SK-N-SH (cell line): Measurements from ENCODE around the gene SMIM20. TPM values are rescaled to one million over a fixed set of nuclear protein-coding genes. Genes with fewer than 3 reads are reported as not detected.
A peak's percentile ranks its signal among the peaks of the same experiment; 100 is the strongest.

Source experiments
- CTCF ChIA-PET: fragments of 300-600, 350-600 bp; formaldehyde crosslinking; extraction: SDS; loops from one replicate; lab custom pipeline; 2021; lab: Yijun Ruan, JAX
- POLR2A ChIA-PET: fragments of 350-600 bp; sonication (Branson Sonifier 250); formaldehyde crosslinking; extraction: SDS; loops from one replicate; lab custom pipeline; 2020; ENCODE audit warnings: antibody characterized with exemption, inconsistent platforms; lab: Yijun Ruan, JAX
- DNase-seq: peaks from one replicate; pipeline ENCODE4 v3.0.0; 2012
- H2AFZ ChIP-seq: fragments of 200-600 bp; sonication (generic); 2 replicates; pipeline ENCODE4 v1.8.1; 2016; ENCODE audit warnings: antibody characterized with exemption, mild to moderate bottlenecking, low read depth
- H3F3A ChIP-seq: fragments of 200-600 bp; sonication (generic); replicated peaks from 2 replicates; pipeline ENCODE3; 2016; ENCODE audit warnings: antibody characterized with exemption, mild to moderate bottlenecking; ENCODE audit not compliant: insufficient read depth
- H3K27ac ChIP-seq, 2 experiments: fragments of 200-500 bp in 1 of 2; fragments of 200-600 bp in 1 of 2; sonication (Bioruptor generic) in 1 of 2; sonication (generic), shearing (Covaris generic) in 1 of 2; 2 replicates each; pipeline versions ENCODE4 v1.5.1 to v1.6.1; 2014 to 2016; ENCODE audit warnings: low read depth in 2 of 2, inconsistent platforms in 1 of 2, low read length in 1 of 2, mild to moderate bottlenecking in 1 of 2, mixed read lengths in 1 of 2
- H3K27me3 ChIP-seq: fragments of 200-600 bp; sonication (generic), shearing (Covaris generic); 2 replicates; pipeline ENCODE4 v1.6.1; 2016; ENCODE audit warnings: mixed run types; ENCODE audit not compliant: insufficient read depth
- H3K36me3 ChIP-seq, 2 experiments: fragments of 200-500 bp in 1 of 2; fragments of 200-600 bp in 1 of 2; sonication (Bioruptor generic) in 1 of 2; sonication (generic) in 1 of 2; replicated peaks in 1 of 2; 2 replicates each; pipeline versions ENCODE3 to v1.5.1; 2014 to 2016; ENCODE audit warnings: low read length in 1 of 2, mild to moderate bottlenecking in 1 of 2; ENCODE audit not compliant: insufficient read depth in 2 of 2, control insufficient read depth in 1 of 2
- H3K4me1 ChIP-seq, 2 experiments: fragments of 200-500 bp in 1 of 2; fragments of 200-600 bp in 1 of 2; sonication (Bioruptor generic) in 1 of 2; sonication (generic), shearing (Covaris generic) in 1 of 2; 2 replicates each; pipeline versions ENCODE4 v1.5.1 to v1.6.1; 2014 to 2016; ENCODE audit warnings: low read depth in 1 of 2, low read length in 1 of 2, mixed run types in 1 of 2; ENCODE audit not compliant: insufficient read depth in 2 of 2, control insufficient read depth in 1 of 2
- H3K4me2 ChIP-seq: fragments of 200-600 bp; sonication (generic), shearing (Covaris generic); 2 replicates; pipeline ENCODE4 v1.6.1; 2017; ENCODE audit warnings: mixed run types
- H3K4me3 ChIP-seq, 2 experiments: fragments of 200-500 bp in 1 of 2; fragments of 200-600 bp in 1 of 2; sonication (Bioruptor generic) in 1 of 2; sonication (generic), shearing (Covaris generic) in 1 of 2; 2 replicates each; pipeline versions ENCODE4 v1.5.1 to v1.8.1; 2014 to 2016; ENCODE audit warnings: low read depth in 2 of 2, inconsistent platforms in 1 of 2, low read length in 1 of 2, mild to moderate bottlenecking in 1 of 2, mixed read lengths in 1 of 2, moderate library complexity in 1 of 2
- H3K79me2 ChIP-seq: fragments of 200-600 bp; sonication (generic); 2 replicates; pipeline ENCODE4 v1.8.1; 2017; ENCODE audit warnings: mild to moderate bottlenecking; ENCODE audit not compliant: insufficient read depth
- H3K9ac ChIP-seq: fragments of 200-600 bp; sonication (generic); 2 replicates; pipeline ENCODE4 v1.6.1; 2017; ENCODE audit warnings: mixed run types
- H3K9me2 ChIP-seq: fragments of 200-600 bp; sonication (generic); 2 replicates; pipeline ENCODE4 v1.6.1; 2017; ENCODE audit warnings: mixed run types
- H3K9me3 ChIP-seq: fragments of 200-600 bp; sonication (generic); 2 replicates; pipeline ENCODE4 v1.6.1; 2017; ENCODE audit warnings: mixed run types, mild to moderate bottlenecking, moderate library complexity
- H4K20me1 ChIP-seq: fragments of 200-600 bp; sonication (generic); 2 replicates; pipeline ENCODE4 v1.6.1; 2017; ENCODE audit warnings: mild to moderate bottlenecking, mixed run types; ENCODE audit not compliant: insufficient read depth
- NFIC ChIP-seq: IDR thresholded peaks from 2 replicates; pipeline ENCODE4 v1.4.0; 2012; ENCODE audit warnings: borderline replicate concordance
- RAD21 ChIP-seq: IDR thresholded peaks from 2 replicates; pipeline ENCODE4 v1.6.1; 2012; ENCODE audit warnings: mild to moderate bottlenecking, low read length
- RCOR1 ChIP-seq: fragments of 150-350 bp; IDR thresholded peaks from 2 replicates; pipeline ENCODE4 v1.6.1; 2017; ENCODE audit warnings: antibody characterized with exemption, low read length
- SIN3A ChIP-seq: IDR thresholded peaks from 2 replicates; pipeline ENCODE4 v1.6.1; 2012; ENCODE audit warnings: low read depth, mild to moderate bottlenecking, low read length, moderate library complexity, borderline replicate concordance
- SMC3 ChIP-seq: IDR thresholded peaks from 2 replicates; pipeline ENCODE4 v1.6.1; 2012; ENCODE audit warnings: low read depth, low read length, improper control_type of control experiment
- WGBS: methylation state at CpG from one replicate; pipeline ENCODE4 v1.1.6; 2017; ENCODE audit warnings: low lambda C conversion rate; 5-methylcytosine and 5-hydroxymethylcytosine counted together
- polyA plus RNA-seq, 3 experiments: library from polyadenylated mRNA; depleted of rRNA; stranded (reverse); fragments of >200 nt; gene quantifications; 2 replicates each; pipeline ENCODE4 v1.2.3, GENCODE V29; 2012
- TF ChIP-seq, protein P1 (sequence below): IDR thresholded peaks from 2 replicates; pipeline ENCODE4 v1.4.0; 2012; ENCODE audit warnings: low read depth, borderline replicate concordance
- TF ChIP-seq, protein P2 (sequence below): fragments of 200-600 bp; sonication (generic); IDR thresholded peaks from 2 replicates; pipeline ENCODE4 v1.6.1; 2017; ENCODE audit warnings: antibody characterized with exemption, mild to moderate bottlenecking, moderate library complexity

SMIM20 gene
- polyA plus RNA-seq, 1 of the 3 experiments (the other 2 are of a cell fraction): 39.4 TPM

DNA sequence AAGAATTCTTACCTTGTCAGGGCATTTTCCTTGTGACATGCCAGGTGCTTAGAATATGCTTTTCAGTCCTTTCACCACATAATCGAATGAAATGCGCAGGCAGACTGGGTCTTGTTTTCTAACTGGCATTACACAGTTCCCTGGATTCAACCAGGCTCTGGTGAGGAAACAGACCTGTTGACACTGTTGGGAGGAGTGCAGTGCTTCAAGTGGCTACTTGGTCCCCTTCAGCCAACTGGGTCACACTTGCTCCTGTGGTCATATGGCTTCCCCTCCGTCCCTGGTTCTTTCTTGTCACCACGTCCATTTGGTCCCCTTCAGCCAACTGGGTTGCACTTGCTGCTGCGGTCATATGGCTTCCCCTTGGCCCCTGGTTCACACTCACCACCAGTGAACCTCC is 9.7 kb downstream of the SMIM20 start (continued):
- TF ChIP-seq, protein P1, sequence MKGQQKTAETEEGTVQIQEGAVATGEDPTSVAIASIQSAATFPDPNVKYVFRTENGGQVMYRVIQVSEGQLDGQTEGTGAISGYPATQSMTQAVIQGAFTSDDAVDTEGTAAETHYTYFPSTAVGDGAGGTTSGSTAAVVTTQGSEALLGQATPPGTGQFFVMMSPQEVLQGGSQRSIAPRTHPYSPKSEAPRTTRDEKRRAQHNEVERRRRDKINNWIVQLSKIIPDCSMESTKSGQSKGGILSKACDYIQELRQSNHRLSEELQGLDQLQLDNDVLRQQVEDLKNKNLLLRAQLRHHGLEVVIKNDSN: no peak

DNA sequence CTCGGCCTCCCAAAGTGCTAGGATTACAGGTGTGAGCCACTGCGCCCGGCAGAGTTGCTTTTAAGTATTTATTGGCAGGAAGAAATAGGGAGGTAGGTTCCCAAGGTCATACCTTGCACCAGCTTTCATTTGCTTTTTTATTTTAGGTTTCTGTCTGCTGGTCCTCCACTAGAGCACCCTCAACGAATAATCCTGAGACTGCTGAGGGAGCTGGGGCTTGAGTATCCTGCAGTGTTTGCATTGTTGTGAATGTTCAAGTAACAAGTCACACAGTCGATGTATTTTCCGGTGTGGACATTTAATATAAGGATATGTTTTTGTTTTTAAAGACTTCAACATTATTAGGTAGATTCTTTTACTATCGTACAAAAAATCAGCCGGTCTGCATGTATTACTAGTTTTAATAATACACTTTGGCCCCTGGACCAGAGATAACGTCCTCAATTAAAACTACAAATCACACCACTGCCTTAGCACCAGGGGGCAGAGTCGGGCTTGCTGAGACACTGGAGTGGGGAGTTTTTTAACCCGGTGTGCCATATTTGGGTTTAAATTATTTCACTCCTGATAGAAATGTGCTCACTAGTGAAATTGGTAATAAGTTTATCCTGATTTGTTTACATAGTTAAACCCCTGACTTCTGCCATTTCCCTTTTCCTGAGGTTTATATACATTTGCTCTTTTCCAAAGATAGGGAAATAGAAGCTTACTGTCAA is 11.6 kb downstream of the SMIM20 start:
- H3K9me3 ChIP-seq: no peaks in the 10 kb centered on the region
- WGBS: 78% methylated on average over 11 of the region's 11 CpGs
- no peaks in the 10 kb centered on the region for H4K20me1 ChIP-seq
- no peaks in the 10 kb centered on the region for H3F3A ChIP-seq
- DNase-seq: peak; percentile 64
- no peak overlapping the region for H3K4me2 ChIP-seq
- no peaks in the 10 kb centered on the region for H3K9me2 ChIP-seq
- H3K79me2 ChIP-seq: no peaks in the 10 kb centered on the region; the same call in 1 of the 2 replicates
- H3K27me3 ChIP-seq: no peaks in the 10 kb centered on the region
- no peak overlapping the region for H3K27ac ChIP-seq
- H2AFZ ChIP-seq: no peak overlapping the region
- ChIA-PET POLR2A (interaction anchor here (0.8 kb wide), 1 partner anchor 461 kb away, joined by 3 read pairs; no protein-coding TSS in a partner anchor), CTCF (interaction anchor here (0.6 to 4.9 kb wide), 23 partner anchors 8 to 492 kb away, joined by 3 to 18 read pairs (median 4); partner anchors contain the start of gene SMIM20)
- no peak overlapping the region for H3K9ac ChIP-seq
- no peak overlapping the region for H3K4me3 ChIP-seq
- TF ChIP-seq SMC3 (peak; percentile 41), RAD21 (peak; percentile 72), SIN3A (no peak)
- TF ChIP-seq, protein P2, sequence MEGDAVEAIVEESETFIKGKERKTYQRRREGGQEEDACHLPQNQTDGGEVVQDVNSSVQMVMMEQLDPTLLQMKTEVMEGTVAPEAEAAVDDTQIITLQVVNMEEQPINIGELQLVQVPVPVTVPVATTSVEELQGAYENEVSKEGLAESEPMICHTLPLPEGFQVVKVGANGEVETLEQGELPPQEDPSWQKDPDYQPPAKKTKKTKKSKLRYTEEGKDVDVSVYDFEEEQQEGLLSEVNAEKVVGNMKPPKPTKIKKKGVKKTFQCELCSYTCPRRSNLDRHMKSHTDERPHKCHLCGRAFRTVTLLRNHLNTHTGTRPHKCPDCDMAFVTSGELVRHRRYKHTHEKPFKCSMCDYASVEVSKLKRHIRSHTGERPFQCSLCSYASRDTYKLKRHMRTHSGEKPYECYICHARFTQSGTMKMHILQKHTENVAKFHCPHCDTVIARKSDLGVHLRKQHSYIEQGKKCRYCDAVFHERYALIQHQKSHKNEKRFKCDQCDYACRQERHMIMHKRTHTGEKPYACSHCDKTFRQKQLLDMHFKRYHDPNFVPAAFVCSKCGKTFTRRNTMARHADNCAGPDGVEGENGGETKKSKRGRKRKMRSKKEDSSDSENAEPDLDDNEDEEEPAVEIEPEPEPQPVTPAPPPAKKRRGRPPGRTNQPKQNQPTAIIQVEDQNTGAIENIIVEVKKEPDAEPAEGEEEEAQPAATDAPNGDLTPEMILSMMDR: peak; percentile 52
- peaks cover 4 to 12% of the 10 kb centered on the region in 2 experiments for H3K36me3 ChIP-seq
- H3K4me1 ChIP-seq: no peaks in the 10 kb centered on the region; a peak in 3 of 4 replicates

DNA sequence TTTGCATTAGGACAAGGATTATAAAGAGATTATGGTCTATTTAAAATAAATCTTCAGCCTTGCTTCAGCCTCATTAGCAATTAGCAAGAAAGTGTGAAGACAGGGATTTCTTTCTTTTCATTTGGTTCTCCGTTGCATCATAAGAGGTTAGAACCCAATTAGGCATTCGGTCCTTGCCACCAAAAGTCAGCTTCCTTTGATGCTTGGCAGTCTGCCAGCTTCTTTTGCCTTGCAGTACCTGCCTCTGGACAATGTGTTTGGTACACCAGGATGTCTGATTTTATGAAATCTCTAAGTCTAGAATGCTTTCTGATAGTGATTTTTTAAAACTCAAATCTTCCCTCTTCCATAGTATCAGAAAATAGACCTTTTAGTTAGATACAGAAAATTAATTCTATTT is 12.4 kb downstream of the SMIM20 start:
- no peaks in the 10 kb centered on the region for H4K20me1 ChIP-seq
- TF ChIP-seq RCOR1 (no peak), NFIC (0 out of 2 replicates have a peak, but pooled peaks have one; percentile 15)
- TF ChIP-seq, all 33 proteins: peak for 1
- Histone ChIP-seq H3K9me2 (no peaks in the 10 kb centered on the region), H3K4me2 (no peak overlapping the region), H3K27me3 (no peaks in the 10 kb centered on the region), H2AFZ (no peak overlapping the region), H3K27ac (no peak overlapping the region), H3K79me2 (no peaks in the 10 kb centered on the region; the same call in 1 of the 2 replicates), H3K4me3 (no peak overlapping the region), H3K9ac (no peak overlapping the region), H3K4me1 (no peaks in the 10 kb centered on the region; a peak in 3 of 4 replicates), H3K9me3 (no peaks in the 10 kb centered on the region), H3F3A (no peaks in the 10 kb centered on the region), H3K36me3 (peaks cover 4 to 12% of the 10 kb centered on the region in 2 experiments)
- ChIA-PET POLR2A (no interaction called here), CTCF (interaction anchor here (0.6 to 4.9 kb wide), 21 partner anchors 8 to 491 kb away, joined by 3 to 18 read pairs (median 4); partner anchors contain the start of gene SMIM20)
- WGBS: 74% methylated on average over 2 of the region's 2 CpGs
- DNase-seq: no peak
